Endothelial cell (in vitro differentiated cells): ENCODE measurements around the gene CYP27A1. TPM values are rescaled to one million over a fixed set of nuclear protein-coding genes. Genes with fewer than 3 reads are reported as not detected.

Experiments used
- DNase-seq: peaks from one replicate; pipeline ENCODE4 v3.0.0; 2021; ENCODE audit warnings: low spot score
- H3K27ac Mint-ChIP-seq: one replicate; pipeline ENCODE4 v1.8.0; 2021; ENCODE audit warnings: mixed read lengths, inconsistent platforms; ENCODE audit not compliant: unreplicated experiment
- H3K27me3 Mint-ChIP-seq: one replicate; pipeline ENCODE4 v1.8.0; 2021; ENCODE audit warnings: mild to moderate bottlenecking, moderate library complexity, mixed read lengths, inconsistent platforms; ENCODE audit not compliant: unreplicated experiment
- H3K36me3 Mint-ChIP-seq: one replicate; pipeline ENCODE4 v1.8.0; 2021; ENCODE audit warnings: mild to moderate bottlenecking, low read depth, mixed read lengths, inconsistent platforms; ENCODE audit not compliant: unreplicated experiment
- H3K4me1 Mint-ChIP-seq: one replicate; pipeline ENCODE4 v1.8.0; 2021; ENCODE audit warnings: mild to moderate bottlenecking, mixed read lengths, inconsistent platforms; ENCODE audit not compliant: unreplicated experiment
- H3K4me3 Mint-ChIP-seq: one replicate; pipeline ENCODE4 v1.8.0; 2021; ENCODE audit warnings: mild to moderate bottlenecking, mixed read lengths, inconsistent platforms; ENCODE audit not compliant: unreplicated experiment
- H3K9me3 Mint-ChIP-seq: one replicate; pipeline ENCODE4 v1.8.0; 2021; ENCODE audit warnings: mixed read lengths, inconsistent platforms; ENCODE audit not compliant: unreplicated experiment
- CTCF ChIP-seq: fragments of 200-600 bp; sonication (generic); IDR thresholded peaks from one replicate; pipeline ENCODE4 v1.5.0; 2021; ENCODE audit warnings: antibody characterized with exemption; ENCODE audit not compliant: unreplicated experiment
- total RNA-seq: library from RNA; stranded (reverse); fragmentation: NEBNext Ultra II Directional; extraction: Animal tissue kit (Norgen Biotek cat#: 25700); gene quantifications from one replicate; pipeline ENCODE4 v1.2.1, GENCODE V29; 2021; ENCODE audit not compliant: unreplicated experiment

Gene CYP27A1
- total RNA-seq, 1 donor from 2014 or later = 9.0 TPM

- no peak overlapping the region for H3K27ac Mint-ChIP-seq
- H3K27me3 Mint-ChIP-seq = peaks cover 1% of the 10 kb centered on the region
- H3K9me3 Mint-ChIP-seq = no peaks in the 10 kb centered on the region
- peaks cover 6% of the 10 kb centered on the region for H3K36me3 Mint-ChIP-seq
- TF ChIP-seq CTCF = no peak
- no peak overlapping the region for H3K4me3 Mint-ChIP-seq
- peaks cover 10% of the 10 kb centered on the region for H3K4me1 Mint-ChIP-seq
- no peak for DNase-seq
Observed at GRCh38 chr2:218809515-218809914, 27.6 kb downstream of the CYP27A1 start.

- no peak overlapping the region for H3K4me3 Mint-ChIP-seq
- no peak overlapping the region for H3K27ac Mint-ChIP-seq
- H3K9me3 Mint-ChIP-seq = no peaks in the 10 kb centered on the region
- peaks cover 10% of the 10 kb centered on the region for H3K4me1 Mint-ChIP-seq
- no peak for TF ChIP-seq CTCF
- no peak for DNase-seq
- H3K36me3 Mint-ChIP-seq = peaks cover 6% of the 10 kb centered on the region
- peaks cover 1% of the 10 kb centered on the region for H3K27me3 Mint-ChIP-seq
Observed at GRCh38 chr2:218810256-218810655, 28.3 kb downstream of the CYP27A1 start.

- Mint-ChIP-seq H3K27me3 (peaks cover 1% of the 10 kb centered on the region), H3K36me3 (peaks cover 8% of the 10 kb centered on the region), H3K4me3 (no peak overlapping the region), H3K9me3 (no peaks in the 10 kb centered on the region), H3K4me1 (peaks cover 3% of the 10 kb centered on the region), H3K27ac (no peak overlapping the region)
- DNase-seq = no peak
- TF ChIP-seq CTCF = no peak
Observed at GRCh38 chr2:218811382-218811781, 29.4 kb downstream of the CYP27A1 start.

GRCh38 chr2:218812096-218812815, 30.3 kb downstream of the CYP27A1 start:
- no peak for TF ChIP-seq CTCF
- Mint-ChIP-seq H3K27me3 (peaks cover 5% of the 10 kb centered on the region), H3K36me3 (peaks cover 12% of the 10 kb centered on the region), H3K4me1 (no peaks in the 10 kb centered on the region), H3K9me3 (no peaks in the 10 kb centered on the region), H3K27ac (no peak overlapping the region), H3K4me3 (no peak overlapping the region)
- DNase-seq = no peak

- H3K4me3 Mint-ChIP-seq = no peak overlapping the region
- peaks cover 12% of the 10 kb centered on the region for H3K36me3 Mint-ChIP-seq
- TF ChIP-seq CTCF = no peak
- no peak overlapping the region for H3K27ac Mint-ChIP-seq
- peaks cover 5% of the 10 kb centered on the region for H3K27me3 Mint-ChIP-seq
- no peaks in the 10 kb centered on the region for H3K9me3 Mint-ChIP-seq
- no peaks in the 10 kb centered on the region for H3K4me1 Mint-ChIP-seq
- no peak for DNase-seq
Observed at GRCh38 chr2:218812861-218813260, 30.9 kb downstream of the CYP27A1 start.
